GM19452 (cell line): ENCODE results near the gene TOX3.

ENCODE experiments used
- ATAC-seq: cut with Tn5 transposase; IDR thresholded peaks from one replicate; pipeline ENCODE4 v1.9.1; 2021; ENCODE audit not compliant: unreplicated experiment

The TOX3 gene

DNA sequence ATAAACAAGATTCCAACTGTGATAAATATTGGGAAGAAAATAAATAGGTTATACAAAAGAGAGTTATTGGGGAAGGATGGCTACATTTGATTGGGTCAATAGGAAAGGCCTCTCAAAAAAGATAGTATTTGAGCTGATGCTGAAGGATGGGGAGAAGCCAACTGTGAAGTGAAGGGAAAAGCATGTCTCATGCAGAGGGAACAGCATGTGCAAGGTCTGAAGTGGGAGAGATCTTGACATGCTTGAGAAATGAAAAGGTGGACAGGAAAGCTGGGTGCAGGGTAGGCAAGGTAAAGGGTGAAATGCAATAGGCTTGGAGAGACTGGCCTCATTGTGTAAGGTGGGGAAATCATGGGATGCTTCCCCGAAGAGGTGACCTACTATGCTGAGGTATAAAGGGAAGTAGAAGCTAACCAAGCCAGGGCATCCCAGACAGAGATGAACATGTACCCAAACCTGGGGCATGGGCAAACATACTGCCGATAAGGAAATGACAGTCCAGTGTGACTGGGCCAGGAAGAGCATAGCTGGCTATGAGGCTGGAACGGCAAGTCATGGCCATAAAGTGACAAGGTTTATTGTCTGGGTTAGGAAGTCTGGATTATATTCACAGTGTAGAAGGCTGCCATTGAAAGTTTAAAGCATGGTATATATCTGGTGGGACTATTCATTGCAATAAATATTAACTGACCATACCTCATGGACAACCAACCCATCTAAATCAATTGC lies 91.2 kb downstream of the TOX3 start:
- no peak for ATAC-seq

DNA sequence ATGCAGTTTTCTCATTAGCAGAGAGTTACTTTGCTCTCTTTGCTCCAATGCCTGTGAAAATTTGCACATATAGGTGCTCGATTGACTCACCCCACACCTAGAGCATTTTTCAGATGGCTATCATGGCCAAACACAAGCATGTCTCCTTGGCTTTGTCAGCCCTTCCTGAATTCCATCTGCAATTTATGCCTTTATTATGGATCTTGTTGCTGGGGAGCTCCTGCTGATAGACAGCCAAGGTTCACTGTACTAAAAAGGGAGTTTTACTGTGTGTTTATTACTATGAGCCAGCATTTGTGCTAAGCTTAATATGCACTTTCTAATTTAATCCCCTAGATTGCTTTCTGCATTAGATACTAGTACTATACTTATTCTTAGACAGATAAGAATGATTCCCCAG lies 93.3 kb downstream of the TOX3 start:
- ATAC-seq, result no peak

DNA sequence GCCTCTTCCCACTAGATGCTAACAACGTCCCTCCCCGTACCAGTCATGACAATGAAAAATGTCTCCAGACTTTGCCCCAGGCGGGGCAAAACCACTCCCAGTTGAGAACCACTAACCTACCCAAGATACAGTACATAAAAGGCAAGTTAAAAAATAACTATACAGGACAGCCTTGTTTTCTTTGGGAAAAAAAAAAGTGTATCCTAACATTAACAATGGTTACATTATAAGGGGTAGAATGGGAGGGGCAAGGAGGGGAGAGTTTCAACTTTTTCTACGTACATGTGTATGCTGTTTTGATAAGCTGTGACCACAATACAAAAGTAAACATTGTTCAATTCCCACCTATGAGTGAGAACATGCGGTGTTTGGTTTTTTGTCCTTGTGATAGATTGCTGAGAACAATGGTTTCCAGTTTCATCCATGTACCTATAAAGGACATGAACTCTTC lies 94.9 kb downstream of the TOX3 start:
- no peak for ATAC-seq

DNA sequence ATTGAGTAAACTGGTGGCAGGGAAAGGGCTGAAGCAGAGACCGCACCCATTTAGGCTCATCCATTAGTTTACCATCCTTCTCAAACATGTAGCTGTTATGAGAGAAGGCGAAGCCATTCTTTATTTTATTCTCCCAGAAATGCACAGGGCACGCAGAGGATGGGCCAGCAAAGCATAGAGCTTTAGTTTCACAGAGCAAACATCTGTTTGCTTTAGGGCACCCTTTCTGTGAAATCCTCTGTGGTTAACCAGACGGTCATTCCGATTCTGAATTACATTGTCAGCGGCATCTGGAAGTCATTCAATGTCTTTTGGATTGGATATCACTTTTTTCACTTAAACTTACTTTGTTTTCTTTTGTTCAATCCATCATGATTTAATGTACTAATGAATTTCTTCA lies 96.0 kb downstream of the TOX3 start:
- no peak for ATAC-seq

DNA sequence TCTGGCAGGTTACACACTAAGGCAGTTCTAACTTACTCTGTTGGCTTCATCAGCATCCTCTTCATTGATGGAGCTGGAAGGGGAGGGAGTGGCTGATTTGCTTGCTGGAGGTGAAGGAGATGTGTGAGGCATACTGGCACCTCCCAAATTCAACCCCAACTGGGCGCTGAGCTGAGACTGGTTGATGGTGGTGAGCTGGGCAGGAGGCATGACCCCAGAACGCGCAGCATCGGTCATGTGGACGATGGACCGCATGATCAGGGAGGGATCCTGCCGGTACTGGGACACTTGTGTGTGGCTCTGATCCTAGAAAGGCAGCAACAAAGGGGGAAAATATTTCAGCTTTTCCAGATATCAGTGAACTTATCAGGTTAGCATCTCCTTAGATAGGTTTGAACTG lies 96.7 kb downstream of the TOX3 start:
- no peak for ATAC-seq

DNA sequence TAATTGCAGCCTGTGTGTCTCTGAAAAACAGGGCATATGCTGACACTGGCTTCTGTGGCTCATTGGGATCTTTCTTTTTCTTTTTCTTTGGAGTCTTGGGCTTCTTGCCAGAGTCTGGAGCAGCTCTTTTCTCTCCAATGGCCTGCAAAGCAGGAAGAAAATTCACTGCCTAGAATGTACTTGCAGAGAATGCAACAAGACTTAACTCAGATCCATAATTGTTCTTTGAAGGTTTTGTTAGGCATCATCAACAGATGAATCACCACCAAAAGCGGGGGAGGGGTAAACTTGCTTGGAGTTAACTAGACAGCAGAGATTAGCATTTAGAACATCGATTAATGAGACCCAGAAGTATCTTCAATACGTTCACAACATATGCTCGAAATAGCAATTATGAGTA lies 100.9 kb downstream of the TOX3 start:
- no peak for ATAC-seq

DNA sequence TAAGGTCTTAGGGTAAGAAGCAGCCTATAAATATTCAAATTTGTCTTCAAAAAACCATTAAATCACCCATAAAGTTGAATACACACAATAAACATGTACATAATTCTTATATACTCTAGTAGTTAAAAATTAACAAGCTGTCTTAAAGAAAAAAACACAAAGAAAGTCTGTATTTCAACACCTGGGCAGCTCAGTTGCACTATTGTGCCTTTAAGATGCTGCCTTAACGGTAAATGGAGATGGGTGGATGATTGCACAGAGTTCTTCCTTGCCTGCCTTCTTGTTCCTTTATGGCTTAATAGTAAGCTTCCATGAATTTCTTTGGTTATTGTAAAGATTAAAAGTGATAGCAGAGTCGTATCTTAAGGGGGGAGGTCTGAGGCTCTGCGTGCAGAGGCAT lies 105.1 kb downstream of the TOX3 start:
- ATAC-seq, result no peak

DNA sequence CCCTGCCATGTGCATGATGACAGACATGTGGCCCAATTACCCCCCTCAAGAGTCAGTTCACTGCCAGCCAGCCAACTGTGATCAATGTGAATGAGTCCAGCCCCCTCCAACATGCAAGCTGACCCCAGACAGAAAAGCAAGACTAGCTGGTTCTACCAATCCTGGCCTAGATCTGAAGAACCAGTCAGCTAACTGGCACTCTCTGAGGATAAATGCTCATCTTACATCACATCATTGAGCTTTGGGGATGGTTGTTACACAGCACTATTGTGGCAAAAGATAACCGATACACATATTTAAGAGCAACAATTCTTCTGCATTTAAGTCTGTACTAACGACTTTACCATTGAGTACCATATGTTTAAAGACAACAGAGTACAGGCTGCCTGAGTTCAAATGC lies 106.7 kb downstream of the TOX3 start:
- no peak for ATAC-seq

DNA sequence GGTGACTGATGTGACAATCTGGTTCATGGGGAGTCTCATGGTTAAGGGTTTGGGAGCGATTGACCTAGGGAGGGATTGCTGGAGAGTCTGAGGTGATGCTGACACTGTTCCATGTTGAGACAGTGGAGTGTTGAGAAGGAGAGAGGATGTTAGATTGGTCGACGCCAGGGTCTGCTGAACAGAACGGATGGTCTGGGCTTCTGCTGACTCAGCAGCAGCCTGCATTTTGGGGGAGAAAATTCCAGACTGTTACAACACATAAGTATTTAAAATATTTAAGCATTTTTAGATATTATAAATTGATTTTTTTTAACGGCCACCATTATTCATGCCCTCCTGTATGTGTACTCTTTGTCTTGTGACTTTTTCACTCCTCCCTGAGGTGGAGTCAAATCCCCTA lies 107.2 kb downstream of the TOX3 start:
- ATAC-seq, result no peak

DNA sequence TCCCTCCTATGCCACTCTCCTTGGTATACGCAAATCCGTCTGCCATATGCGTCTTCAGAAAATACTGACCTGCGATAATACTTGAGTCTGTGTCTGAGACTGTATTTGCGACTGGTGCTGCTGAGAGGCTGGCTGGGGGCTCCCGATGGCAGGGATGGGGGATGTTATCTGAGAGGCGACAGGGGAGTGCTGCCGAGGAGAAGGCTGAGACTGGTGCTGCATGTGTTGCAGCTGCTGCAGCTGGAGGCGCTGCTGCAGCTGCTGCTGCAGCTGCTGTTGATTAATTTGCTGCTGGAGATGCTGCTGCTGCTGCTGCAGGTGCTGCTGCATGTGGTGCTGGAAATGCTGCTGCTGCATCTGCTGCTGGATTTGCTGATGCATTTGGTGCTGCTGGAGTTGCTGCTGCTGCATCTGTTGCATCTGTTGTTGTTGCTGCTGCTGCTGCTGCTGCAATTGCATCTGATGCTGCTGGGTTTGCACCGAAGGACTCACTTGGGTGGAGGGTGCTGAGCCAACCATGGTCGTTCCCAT lies 107.7 kb downstream of the TOX3 start:
- no peak for ATAC-seq

DNA sequence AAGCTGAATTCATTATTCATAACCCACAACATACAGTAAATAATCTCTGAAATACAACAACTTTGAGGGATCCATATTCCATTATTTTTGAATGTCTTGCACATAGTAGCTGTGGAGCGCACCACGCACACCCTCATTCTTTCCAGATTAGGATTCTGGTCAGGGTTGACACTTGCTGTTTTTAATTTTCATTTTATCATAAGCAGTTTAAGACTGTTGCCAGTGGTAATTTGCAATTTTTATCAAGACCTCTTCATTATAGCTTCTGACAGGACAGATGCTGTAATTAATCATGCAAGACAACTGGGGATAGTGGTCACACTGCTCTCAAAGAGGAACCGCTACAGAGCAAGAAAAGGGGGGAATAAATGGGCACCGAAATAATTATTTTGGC lies 109.7 kb downstream of the TOX3 start:
- ATAC-seq, result no peak

DNA sequence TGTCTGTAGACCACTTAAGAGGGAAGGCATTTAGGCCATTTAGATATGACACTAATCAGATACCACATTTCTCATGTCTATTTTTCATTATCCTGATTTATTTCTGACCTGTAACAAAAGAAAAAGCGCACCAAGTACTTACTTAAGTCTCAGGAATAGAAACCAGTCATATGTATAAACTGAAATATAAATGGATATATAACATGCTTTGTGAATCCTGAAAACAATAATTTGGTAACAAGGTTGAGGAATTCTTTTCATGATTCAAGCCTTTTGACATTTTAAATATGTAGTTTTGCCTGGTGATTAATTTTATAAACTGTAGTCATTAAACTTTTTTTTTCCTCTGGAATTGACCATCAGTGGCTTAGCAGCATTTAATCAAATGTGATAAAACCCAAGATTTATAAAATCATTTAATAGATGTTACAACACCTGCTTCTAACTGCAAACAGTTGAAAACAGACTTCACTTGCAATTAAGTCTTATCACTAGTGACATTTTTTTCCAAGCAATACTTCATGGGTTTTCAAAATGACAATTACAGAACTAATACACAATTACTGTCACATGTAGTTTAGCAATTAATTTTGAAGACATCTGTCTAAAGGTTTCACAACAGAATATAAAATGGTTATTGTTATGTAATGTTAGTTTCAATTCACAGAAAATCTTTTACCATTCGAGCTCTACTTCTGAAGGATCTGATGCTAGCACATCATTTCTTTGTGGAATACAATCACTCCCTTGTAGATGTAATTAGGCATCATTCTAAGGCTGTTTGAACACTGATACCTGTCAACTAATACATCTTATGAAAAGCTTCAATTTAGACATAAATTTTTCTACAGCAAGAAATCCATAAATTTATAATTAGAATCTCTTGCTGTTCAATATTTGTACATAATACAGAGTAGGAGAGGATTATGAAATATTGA lies 110.3 kb downstream of the TOX3 start:
- ATAC-seq, result no peak

DNA sequence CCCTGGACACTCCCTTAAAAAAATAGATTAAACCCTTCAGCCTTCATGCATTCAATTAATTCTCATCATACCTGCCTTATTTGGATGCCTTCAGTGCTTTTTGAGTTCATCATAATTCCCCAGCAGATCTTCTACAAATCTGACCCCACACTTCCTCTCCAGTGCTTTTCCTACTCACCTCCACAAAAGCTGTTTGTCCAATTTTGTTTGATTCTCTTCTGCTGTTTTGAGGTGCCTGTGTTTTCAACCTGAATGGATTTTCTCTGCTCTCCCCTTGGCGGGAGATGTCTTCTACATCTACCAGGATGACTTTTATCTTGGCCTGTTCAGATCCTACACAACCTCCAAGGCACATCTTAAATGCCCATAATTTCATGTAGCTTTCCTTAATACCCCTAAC lies 112.7 kb downstream of the TOX3 start:
- ATAC-seq, result no peak

DNA sequence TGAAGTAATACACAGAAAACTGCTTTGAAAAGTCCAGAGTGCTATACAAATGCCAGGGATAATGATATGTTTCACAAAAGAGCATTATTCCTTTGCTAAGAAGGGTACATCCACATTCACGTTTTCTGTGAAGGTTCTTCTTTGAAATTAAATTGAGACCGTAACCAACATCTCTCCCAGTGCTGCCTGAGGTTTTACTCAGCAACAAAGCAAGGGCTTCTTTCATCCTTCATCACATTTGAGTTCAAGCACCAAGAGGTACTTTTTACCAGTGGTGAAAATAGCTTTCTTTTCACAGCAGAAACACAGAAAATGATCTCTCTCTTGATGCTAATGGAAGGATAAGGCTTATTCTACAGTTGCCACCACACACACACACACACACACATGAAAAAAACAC lies 113.3 kb downstream of the TOX3 start:
- no peak for ATAC-seq

DNA sequence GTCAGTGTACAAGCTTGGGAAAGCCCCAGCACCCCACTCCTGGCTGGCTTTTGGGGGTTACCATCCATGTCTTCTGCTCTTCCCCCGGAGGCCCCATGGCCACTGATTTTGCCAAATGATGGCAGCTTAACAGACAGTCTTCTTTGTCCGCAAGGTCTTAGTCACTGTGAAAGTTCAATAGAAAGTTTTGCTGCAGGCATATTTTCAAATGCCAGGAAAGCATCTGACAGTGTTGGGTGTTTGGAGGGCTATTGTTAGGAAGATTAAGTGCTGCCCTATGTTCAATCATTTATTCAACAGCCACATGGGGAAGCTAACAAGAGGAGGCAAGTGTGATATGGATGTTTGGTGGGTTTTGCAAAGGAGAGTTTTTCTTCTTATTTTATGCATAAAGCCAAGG lies 122.4 kb downstream of the TOX3 start:
- ATAC-seq, result no peak

DNA sequence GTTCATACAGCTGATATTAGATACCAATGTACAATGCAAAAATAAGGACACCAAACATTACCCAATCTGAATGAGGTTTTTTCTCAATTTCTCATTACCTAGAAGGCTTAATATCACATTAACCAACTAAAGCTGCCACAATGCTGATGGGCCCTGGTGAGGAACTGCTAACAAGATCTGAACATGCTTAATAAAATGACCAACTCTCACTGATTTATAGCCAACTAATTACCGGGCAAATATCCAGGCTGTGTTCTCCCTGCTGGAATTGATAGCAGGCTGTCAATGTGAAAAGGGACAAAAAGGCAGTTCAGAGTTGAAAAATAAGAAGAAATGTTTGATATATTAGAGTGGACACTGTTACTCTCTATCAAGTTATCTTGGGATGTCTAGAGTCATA lies 124.6 kb downstream of the TOX3 start:
- ATAC-seq, result no peak

DNA sequence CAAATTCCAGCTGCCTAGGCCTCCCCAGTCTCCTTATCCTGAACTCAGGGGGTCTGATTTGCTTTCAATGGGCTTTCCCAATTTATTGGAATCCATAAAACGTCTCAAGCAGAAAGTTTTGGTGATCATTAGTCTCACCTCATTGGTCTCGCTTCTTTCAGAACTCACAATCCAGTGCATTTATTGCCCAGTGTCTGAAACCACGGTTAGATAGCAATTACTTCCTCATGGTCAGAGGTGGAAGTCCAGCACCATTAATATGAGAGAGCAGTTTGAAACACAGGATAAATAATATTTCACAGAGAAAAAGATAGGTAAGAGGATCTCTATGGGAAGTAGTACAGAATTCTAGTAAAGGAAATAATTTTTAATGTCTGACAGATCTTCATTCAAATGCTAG lies 128.7 kb downstream of the TOX3 start:
- no peak for ATAC-seq

DNA sequence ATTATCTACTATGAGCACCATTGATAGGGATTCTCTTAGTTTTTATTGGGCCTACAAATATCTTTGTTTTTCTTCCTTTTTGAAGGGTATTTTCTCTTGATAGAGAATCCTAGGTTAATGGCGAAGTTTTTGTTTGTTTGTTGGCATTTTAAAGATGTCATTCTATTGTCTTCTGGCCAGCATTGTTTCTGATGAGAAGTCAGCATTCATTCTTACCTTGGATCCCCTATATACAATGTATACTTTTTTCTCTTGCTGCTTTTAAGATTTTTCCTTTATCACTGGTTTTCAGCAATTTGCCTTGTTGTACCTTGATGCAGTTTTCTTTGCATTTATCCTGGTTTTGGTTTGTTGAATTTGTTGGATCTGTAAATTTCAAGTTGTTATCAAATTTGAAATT lies 130.1 kb downstream of the TOX3 start:
- no peak for ATAC-seq

DNA sequence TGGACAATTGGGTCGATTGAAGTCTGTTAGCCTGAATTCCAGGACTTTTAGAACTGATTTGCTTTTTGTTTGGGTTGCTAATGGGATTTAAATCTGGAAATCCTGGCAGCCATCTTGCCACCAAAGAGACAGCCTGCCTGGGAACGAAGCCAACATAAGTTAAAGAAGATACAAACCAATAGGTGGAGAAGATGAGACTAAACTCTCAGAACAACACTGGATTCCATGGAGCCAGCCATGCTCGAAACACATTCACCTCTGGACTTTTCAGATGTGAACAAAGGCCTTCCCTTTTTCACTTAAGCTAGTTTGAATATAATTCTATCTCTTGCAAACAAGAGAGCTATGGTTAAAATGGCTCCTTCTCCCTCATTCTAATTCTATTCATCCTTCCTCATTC lies 135.9 kb downstream of the TOX3 start:
- ATAC-seq, result no peak

DNA sequence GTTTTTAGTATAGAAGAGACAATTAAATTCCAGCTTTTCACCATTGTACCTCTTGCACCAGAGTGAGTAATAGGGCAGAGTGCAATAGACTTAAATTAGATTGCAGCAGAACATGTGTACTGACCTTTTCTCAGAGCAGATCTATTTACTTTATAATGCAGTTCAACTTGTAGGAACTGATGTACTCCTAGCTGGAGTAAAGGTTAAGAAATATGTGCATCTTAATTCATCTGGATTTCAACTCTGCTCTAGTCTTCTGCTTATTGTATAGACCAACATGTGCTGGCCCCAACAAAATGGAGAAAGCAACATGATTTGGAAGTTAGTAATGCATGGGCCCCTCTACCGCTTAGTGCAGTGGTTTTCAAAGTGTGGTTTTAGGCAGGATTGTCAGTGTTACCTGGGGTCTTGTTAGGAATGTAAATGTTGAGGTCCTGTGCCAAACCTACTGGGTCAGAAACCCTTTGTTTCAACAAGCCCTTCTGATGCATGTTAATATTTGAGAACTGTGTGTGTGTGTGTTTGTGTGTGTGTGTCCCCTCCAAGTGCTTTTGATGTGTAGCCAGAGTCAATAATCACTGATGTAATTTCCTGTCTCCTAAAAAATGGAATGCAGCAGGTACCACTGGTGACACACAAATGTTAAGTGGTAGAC lies 138.6 kb downstream of the TOX3 start:
- no peak for ATAC-seq

DNA sequence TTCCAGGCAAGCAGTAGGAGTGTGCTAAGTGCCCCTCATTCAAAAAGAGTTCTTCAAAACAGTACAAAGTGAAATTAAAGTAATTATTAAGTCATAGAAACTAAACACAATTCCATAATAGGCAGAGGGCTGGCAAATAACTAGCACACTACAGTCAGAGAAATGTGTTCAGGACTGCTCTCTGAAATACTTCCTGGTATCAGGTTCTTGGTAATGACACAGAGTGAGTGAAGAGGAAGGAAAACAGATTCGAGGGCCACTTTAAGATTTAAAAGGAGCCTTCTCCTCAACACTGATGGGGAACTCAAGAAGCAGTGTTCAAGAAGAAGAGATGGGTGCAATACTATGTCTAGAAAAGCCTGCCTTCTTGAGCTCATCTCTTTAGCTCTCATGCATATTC lies 139.2 kb downstream of the TOX3 start:
- no peak for ATAC-seq

DNA sequence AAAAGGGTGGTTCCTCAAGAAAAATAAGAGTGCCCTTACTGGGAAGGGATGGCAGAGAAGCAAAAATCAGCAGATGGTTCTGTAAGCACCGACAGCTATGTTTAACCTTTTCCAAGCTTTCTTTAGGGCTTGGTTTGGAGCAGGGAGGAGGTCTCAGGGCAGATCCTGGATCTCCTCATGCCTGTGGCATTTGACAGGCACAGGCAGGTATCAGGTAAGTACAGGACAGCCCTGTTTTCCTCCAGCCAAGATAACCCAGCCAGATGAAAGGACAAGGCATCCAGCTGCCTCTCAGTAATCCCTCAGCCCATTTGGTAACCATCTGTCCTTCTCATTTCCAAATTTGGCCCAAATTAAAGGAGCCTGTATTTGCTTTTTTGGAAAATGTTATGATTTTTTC lies 141.5 kb downstream of the TOX3 start:
- no peak for ATAC-seq
